PC-9 (cell line): ENCODE data around the gene CTSG. TPM values are rescaled to one million over a fixed set of nuclear protein-coding genes. Genes with fewer than 3 reads are reported as not detected.

ENCODE experiments used
- BruUV-seq: library from RNA; stranded (reverse); fragments of 400-500 nt; replicated peaks from 2 replicates; lab custom pipeline; 2021; lab: Mats Ljungman, UMichigan
- CTCF ChIA-PET: fragments of 300-600 bp; sonication (Branson Sonifier 250); formaldehyde crosslinking; loops from one replicate; lab custom pipeline; 2022; ENCODE audit warnings: antibody characterized with exemption; lab: Charles Lee
- POLR2A ChIA-PET: fragments of 300-600 bp; sonication (Branson Sonifier 250); formaldehyde crosslinking; loops from one replicate; lab custom pipeline; 2022; ENCODE audit warnings: antibody characterized with exemption; ENCODE audit not compliant: unreplicated experiment; lab: Charles Lee
- DNase-seq, 2 experiments: peaks; one replicate each; pipeline versions ENCODE4 v3.0.0 to v3.0.0-alpha.2; 2015 to 2022; ENCODE audit warnings: mixed read lengths in 1 of 2
- H2AFZ ChIP-seq: fragments of 200-600 bp; sonication (generic); 2 replicates; pipeline ENCODE4 v1.8.1; 2017; ENCODE audit warnings: antibody characterized with exemption
- H3F3A ChIP-seq: fragments of 200-600 bp; sonication (generic); 2 replicates; pipeline ENCODE4 v1.8.1; 2017; ENCODE audit warnings: antibody characterized with exemption, mild to moderate bottlenecking, low read depth; ENCODE audit not compliant: insufficient read depth
- H3K27ac ChIP-seq: fragments of 200-600 bp; sonication (generic); 2 replicates; pipeline ENCODE4 v1.6.1; 2016; ENCODE audit warnings: mixed run types
- H3K27me3 ChIP-seq: fragments of 200-600 bp; sonication (generic); 2 replicates; pipeline ENCODE4 v1.6.1; 2016; ENCODE audit warnings: low read depth, mixed run types; ENCODE audit not compliant: insufficient read depth
- H3K36me3 ChIP-seq: fragments of 200-600 bp; sonication (generic); 2 replicates; pipeline ENCODE4 v1.6.1; 2016; ENCODE audit warnings: low read depth, mixed run types
- H3K4me1 ChIP-seq: fragments of 200-600 bp; sonication (generic); replicated peaks from 2 replicates; pipeline ENCODE4 v1.6.1; 2016; ENCODE audit warnings: mixed run types; ENCODE audit not compliant: insufficient read depth
- H3K4me2 ChIP-seq: fragments of 200-600 bp; sonication (generic); 2 replicates; pipeline ENCODE4 v1.6.1; 2017; ENCODE audit warnings: mixed run types
- H3K4me3 ChIP-seq: fragments of 200-600 bp; sonication (generic); 2 replicates; pipeline ENCODE4 v1.6.1; 2016; ENCODE audit warnings: mixed run types
- H3K79me2 ChIP-seq: fragments of 200-600 bp; sonication (generic); 2 replicates; pipeline ENCODE4 v1.6.1; 2017; ENCODE audit warnings: low read depth, mixed run types
- H3K9me2 ChIP-seq: fragments of 200-600 bp; sonication (generic); 2 replicates; pipeline ENCODE4 v1.8.1; 2017; ENCODE audit warnings: mild to moderate bottlenecking; ENCODE audit not compliant: insufficient read depth
- H3K9me3 ChIP-seq: fragments of 200-600 bp; sonication (generic); 2 replicates; pipeline ENCODE4 v1.8.1; 2016; ENCODE audit warnings: low read depth; ENCODE audit not compliant: insufficient read depth
- H4K20me1 ChIP-seq: fragments of 200-600 bp; sonication (generic); 2 replicates; pipeline ENCODE4 v1.8.1; 2017; ENCODE audit not compliant: insufficient read depth
- CTCF ChIP-seq: fragments of 200-600 bp; sonication (generic); conservative IDR thresholded peaks from 2 replicates; pipeline ENCODE4 v1.6.1; 2017; ENCODE audit warnings: mixed run types, antibody characterized with exemption, mild to moderate bottlenecking, moderate library complexity
- EZH2 ChIP-seq: fragments of 200-600 bp; sonication (generic); IDR thresholded peaks from 2 replicates; pipeline ENCODE4 v1.8.0; 2017; ENCODE audit warnings: antibody characterized with exemption, low read depth
- intact Hi-C: fragments of 100-400 bp; cut with micrococcal nuclease; formaldehyde crosslinking; loops from one replicate; pipeline ENCODE4 v1.10.0; 2022; ENCODE audit not compliant: unreplicated experiment
- total RNA-seq: library from RNA; stranded (reverse); gene quantifications from 2 replicates; pipeline ENCODE4 v1.2.3, GENCODE V29; 2021

CTSG gene
- total RNA-seq, 1 experiment from 2014 or later, result not detected

DNA sequence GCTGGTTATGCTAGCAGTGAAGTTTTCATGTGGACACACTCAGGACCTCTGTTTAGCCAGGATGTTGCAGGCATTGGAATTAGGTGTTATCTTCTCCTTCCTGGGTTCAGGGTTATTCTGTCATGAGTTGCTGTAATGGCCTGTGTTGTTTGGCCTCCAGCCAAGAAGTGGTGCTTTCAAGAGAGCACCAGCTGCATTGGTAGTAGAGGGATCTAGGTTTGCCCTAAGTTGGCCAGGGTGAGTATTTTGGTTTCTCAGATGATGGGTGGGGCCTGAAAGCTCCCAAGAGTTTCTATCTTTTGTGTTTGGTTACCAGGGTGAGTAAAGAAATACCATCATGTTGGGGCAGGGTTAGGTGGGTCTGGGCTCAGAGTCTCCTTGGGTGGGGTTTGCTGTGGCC lies 36.1 kb upstream of the CTSG start:
- H3K79me2 ChIP-seq, result no peaks in the 10 kb centered on the region
- H3K27ac ChIP-seq, result no peak overlapping the region
- BruUV-seq, result no TSS peak
- no peak for TF ChIP-seq EZH2
- no peak for TF ChIP-seq CTCF
- H3K9me2 ChIP-seq, result no peaks in the 10 kb centered on the region; the same call in 1 of the 2 replicates
- H3F3A ChIP-seq, result no peaks in the 10 kb centered on the region
- no peaks in the 10 kb centered on the region for H3K36me3 ChIP-seq
- no peak overlapping the region for H2AFZ ChIP-seq
- intact Hi-C loops, result no loop called here
- no peak for DNase-seq
- no peak overlapping the region for H3K4me3 ChIP-seq
- no peaks in the 10 kb centered on the region for H3K4me1 ChIP-seq
- ChIA-PET POLR2A (no interaction called here), CTCF (no interaction called here)
- no peak overlapping the region for H3K4me2 ChIP-seq
- no peaks in the 10 kb centered on the region for H4K20me1 ChIP-seq
- H3K9me3 ChIP-seq, result no peaks in the 10 kb centered on the region
- H3K27me3 ChIP-seq, result no peaks in the 10 kb centered on the region

DNA sequence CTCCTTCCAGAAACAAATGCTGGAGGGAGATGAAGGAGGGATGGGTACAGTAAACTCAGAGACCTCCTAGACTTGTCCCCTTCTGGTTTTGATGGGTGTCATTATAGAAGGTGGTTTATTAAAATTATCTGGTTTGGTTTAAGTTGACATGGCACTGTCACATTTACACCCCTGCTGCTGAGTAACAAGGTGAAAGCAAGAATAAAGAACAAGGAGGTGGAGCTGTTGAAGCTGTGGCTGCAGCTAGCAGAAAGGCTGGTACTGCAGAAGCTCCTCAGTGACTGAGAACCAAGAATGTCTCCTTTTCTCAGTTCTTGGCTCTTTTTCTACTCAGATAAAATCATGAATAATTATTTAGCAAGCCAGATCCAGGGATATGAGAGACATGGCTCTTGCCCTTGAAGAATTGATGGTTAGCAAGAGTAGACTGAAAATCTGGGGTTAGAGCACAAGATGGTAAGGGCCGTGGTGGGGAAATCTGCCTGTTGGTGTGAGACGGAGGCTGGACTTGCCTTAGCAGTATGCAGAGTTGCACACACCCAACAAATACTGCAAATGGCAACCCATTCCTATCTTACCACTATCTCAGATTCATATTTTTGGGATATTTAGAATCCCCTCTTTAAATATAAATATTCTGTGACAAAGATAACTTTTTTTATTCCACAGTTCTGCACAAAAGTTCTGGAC lies 33.8 kb upstream of the CTSG start, which contains the start of gene GZMH:
TSS of gene GZMH (minus strand) at position 31 of the 690 bp plus-strand sequence. CDS start 72 bp downstream, outside the sequence.
- H4K20me1 ChIP-seq, result no peaks in the 10 kb centered on the region

More for the DNA sequence above, 33.8 kb upstream of the CTSG start, which contains the start of gene GZMH:
- CTCF ChIA-PET, result no interaction called here
- H3K36me3 ChIP-seq, result no peaks in the 10 kb centered on the region
- H3K27ac ChIP-seq, result no peak within 1 kb of the TSS
- H3F3A ChIP-seq, result no peaks in the 10 kb centered on the region
- no peak within 1 kb of the TSS for H2AFZ ChIP-seq
- BruUV-seq, result no TSS peak
- no peaks in the 10 kb centered on the region for H3K79me2 ChIP-seq
- H3K4me1 ChIP-seq, result no peaks in the 10 kb centered on the region
- no peak within 1 kb of the TSS for H3K4me3 ChIP-seq
- TF ChIP-seq CTCF, result no peak
- TF ChIP-seq EZH2, result no peak
- intact Hi-C loops, result no loop called here
- POLR2A ChIA-PET, result no interaction called here
- H3K9me2 ChIP-seq, result no peaks in the 10 kb centered on the region
- H3K9me3 ChIP-seq, result no peaks in the 10 kb centered on the region
- H3K27me3 ChIP-seq, result no peaks in the 10 kb centered on the region
- no peak within 1 kb of the TSS for H3K4me2 ChIP-seq
- DNase-seq, result no peak
